Right lobe of liver (tissue), 4 donors: ENCODE data around the gene NUP93.

Source experiments
- CTCF ChIP-seq, 4 donors: fragments of 200-600 bp in 3 of 4; fragments of 450-650 bp in 1 of 4; IDR thresholded peaks; one replicate each; pipeline versions ENCODE4 v1.5.1 to v1.8.0; 2016 to 2022; ENCODE audit warnings: antibody characterized with exemption in 4 of 4, mild to moderate bottlenecking in 2 of 4
- POLR2A ChIP-seq: fragments of 450-650 bp; IDR thresholded peaks from one replicate; pipeline ENCODE4 v1.6.1; 2017; ENCODE audit warnings: antibody characterized with exemption, mild to moderate bottlenecking
- donor health status: DM: no; HTN: no; CAD: no.
- donor health status: DM: no; HTN: no; CAD: no.
- donor health status: DM: no; HTN: yes; CAD: no.

GRCh38 chr16:56789360-56789759 lies 59.4 kb downstream of the NUP93 start:
- peak; percentile 29 to 45 (median 36) for TF ChIP-seq CTCF (IDR thresholded peaks at IDR 0.05)
- TF ChIP-seq POLR2A: no peak
